Transverse colon (tissue), 4 donors: ENCODE data around the gene FHIP2A. TPM values are rescaled to one million over a fixed set of nuclear protein-coding genes. Genes with fewer than 3 reads are reported as not detected.
A peak's percentile ranks its signal among the peaks of the same experiment; 100 is the strongest.
"Not testable (repeated sequence)": the region's sequence is repeated elsewhere in the genome, so short reads cannot be mapped to it uniquely, and the experiment has no call there.

Experiments
- DNase-seq: peaks from one replicate; pipeline ENCODE4 v3.0.0-alpha.2; 2019
- H3K27ac ChIP-seq, 4 donors: fragments of 200-600 bp; sonication (generic); 2 replicates each; pipeline ENCODE4 v1.5.1; 2016 to 2018; ENCODE audit warnings: inconsistent platforms in 4 of 4
- H3K27me3 ChIP-seq: fragments of 200-600 bp; sonication (generic); 2 replicates; pipeline ENCODE4 v1.5.1; 2017; ENCODE audit warnings: inconsistent platforms
- H3K36me3 ChIP-seq, 4 donors: fragments of 200-600 bp; sonication (generic); 2 replicates each; pipeline ENCODE4 v1.5.1; 2017 to 2019; ENCODE audit warnings: inconsistent platforms in 4 of 4
- H3K4me1 ChIP-seq, 4 donors: fragments of 200-600 bp; sonication (generic); 2 replicates each; pipeline ENCODE4 v1.5.1; 2017 to 2020; ENCODE audit warnings: inconsistent platforms in 4 of 4
- H3K4me3 ChIP-seq, 4 donors: fragments of 200-600 bp; sonication (generic); 1 replicate in 1 of 4; 2 replicates in 3 of 4; pipeline versions ENCODE4 v1.5.1 to v1.6.1; 2017 to 2019; ENCODE audit warnings: inconsistent platforms in 4 of 4
- H3K9me3 ChIP-seq, 2 donors: fragments of 200-600 bp; sonication (generic); 2 replicates each; pipeline ENCODE4 v1.5.1; 2017 to 2019; ENCODE audit warnings: inconsistent platforms in 2 of 2
- EP300 ChIP-seq: sonication (generic); formaldehyde crosslinking; IDR thresholded peaks from one replicate; pipeline ENCODE4 v1.6.1; 2017; ENCODE audit warnings: antibody characterized with exemption, low read depth
- POLR2A ChIP-seq: fragments of 450-650 bp; IDR thresholded peaks from one replicate; pipeline ENCODE4 v1.6.1; 2016; ENCODE audit warnings: antibody characterized with exemption, mild to moderate bottlenecking, moderate library complexity
- POLR2AphosphoS5 ChIP-seq, 3 donors: sonication (generic); formaldehyde crosslinking; IDR thresholded peaks; one replicate each; pipeline ENCODE4 v1.6.1; 2016; ENCODE audit warnings: antibody characterized with exemption in 3 of 3
- WGBS, 2 donors: methylation state at CpG; one replicate each; pipeline ENCODE4 v1.1.5; 2018; ENCODE audit warnings: low coverage in 1 of 2; 5-methylcytosine and 5-hydroxymethylcytosine counted together
- in situ Hi-C, 4 donors: fragments of 200-750 bp; cut with MboI; loops; one replicate each; pipeline versions ENCODE4 v1.15.0 to v1.15.1; 2017; ENCODE audit warnings: low sequenced_read_pairs in 3 of 4, low pct_ligation_motif_present in 1 of 4, low pct_unique_long_range_greater_than_20kb in 1 of 4
- intact Hi-C: fragments of 100-400 bp; cut with DNase I; formaldehyde crosslinking; loops from one replicate; pipeline ENCODE4 v1.15.1; 2023; ENCODE audit warnings: low total_unique reads
- total RNA-seq, 4 donors: library from RNA; depleted of rRNA; stranded (reverse); fragments of >200 nt; gene quantifications; one replicate each; pipeline ENCODE4 v1.1.0, GENCODE V29; 2016
- TF ChIP-seq, protein P1 (sequence below), 5 experiments: fragments of 200-600 bp in 3 of 5; fragments of 450-650 bp in 2 of 5; sonication (generic) in 3 of 5; IDR thresholded peaks; 1 replicate in 2 of 5; 2 replicates in 3 of 5; pipeline ENCODE4 v1.5.1; 2016 to 2017; ENCODE audit warnings: antibody characterized with exemption in 5 of 5, inconsistent platforms in 3 of 5, mild to moderate bottlenecking in 2 of 5, moderate library complexity in 1 of 5

FHIP2A gene
- total RNA-seq, 4 donors from 2014 or later: 17.2 to 218 (median 25.5) TPM

DNA sequence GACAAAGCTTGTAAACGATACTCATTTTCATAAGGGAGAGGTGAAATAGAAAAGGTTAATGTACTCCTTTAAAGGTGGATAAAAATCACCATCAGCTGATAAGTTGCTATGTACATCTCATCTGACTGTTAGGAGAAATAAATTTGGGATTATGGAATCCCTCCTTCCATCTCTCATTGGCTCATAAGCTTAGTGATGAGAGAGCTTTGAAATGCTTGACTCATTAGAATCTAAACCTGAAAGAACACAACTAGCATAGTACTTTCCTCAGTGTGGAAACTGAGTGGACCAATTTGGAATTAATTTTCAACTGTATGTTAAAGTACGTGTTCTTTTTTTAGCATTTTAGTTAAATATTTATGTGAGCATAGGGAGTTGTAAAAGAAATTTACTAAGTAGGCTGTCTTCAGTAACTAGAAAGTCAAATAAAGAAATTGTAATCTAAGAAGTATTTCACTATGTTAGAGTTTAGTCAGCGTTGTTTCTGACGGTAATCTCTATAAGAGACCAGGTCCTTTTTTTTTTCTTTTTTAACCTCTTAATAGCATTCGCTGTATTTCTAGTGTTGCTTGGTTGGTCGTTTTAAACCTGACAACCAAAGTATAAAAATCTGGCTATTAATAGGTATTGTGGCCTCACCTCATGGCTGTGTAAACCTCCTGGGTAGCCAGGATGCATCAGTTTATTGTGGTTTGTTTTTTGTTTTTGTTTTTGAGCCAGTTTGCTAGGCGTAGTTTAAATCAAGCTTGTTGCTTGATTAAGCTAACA, 34.4 kb downstream of the FHIP2A start:
- intact Hi-C loops: no loop called here
- no peak for TF ChIP-seq POLR2AphosphoS5 (IDR thresholded peaks at IDR 0.05)
- TF ChIP-seq POLR2A: no peak
- TF ChIP-seq, protein P1, sequence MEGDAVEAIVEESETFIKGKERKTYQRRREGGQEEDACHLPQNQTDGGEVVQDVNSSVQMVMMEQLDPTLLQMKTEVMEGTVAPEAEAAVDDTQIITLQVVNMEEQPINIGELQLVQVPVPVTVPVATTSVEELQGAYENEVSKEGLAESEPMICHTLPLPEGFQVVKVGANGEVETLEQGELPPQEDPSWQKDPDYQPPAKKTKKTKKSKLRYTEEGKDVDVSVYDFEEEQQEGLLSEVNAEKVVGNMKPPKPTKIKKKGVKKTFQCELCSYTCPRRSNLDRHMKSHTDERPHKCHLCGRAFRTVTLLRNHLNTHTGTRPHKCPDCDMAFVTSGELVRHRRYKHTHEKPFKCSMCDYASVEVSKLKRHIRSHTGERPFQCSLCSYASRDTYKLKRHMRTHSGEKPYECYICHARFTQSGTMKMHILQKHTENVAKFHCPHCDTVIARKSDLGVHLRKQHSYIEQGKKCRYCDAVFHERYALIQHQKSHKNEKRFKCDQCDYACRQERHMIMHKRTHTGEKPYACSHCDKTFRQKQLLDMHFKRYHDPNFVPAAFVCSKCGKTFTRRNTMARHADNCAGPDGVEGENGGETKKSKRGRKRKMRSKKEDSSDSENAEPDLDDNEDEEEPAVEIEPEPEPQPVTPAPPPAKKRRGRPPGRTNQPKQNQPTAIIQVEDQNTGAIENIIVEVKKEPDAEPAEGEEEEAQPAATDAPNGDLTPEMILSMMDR (IDR thresholded peaks at IDR 0.05): no peak
- no peak for TF ChIP-seq EP300
- DNase-seq: no peak
- Histone ChIP-seq H3K27me3 (no peaks in the 10 kb centered on the region), H3K9me3 (no peaks in the 10 kb centered on the region), H3K4me3 (no peak overlapping the region), H3K36me3 (peaks cover 0 to 44% (median 21%) of the 10 kb centered on the region in 4 donors), H3K27ac (peak overlapping the region in 1 of 4 donors; percentile 6), H3K4me1 (peaks cover 0 to 13% (median 11%) of the 10 kb centered on the region in 4 donors)
- WGBS, 2 donors: 60 to 71% methylated on average over 7 of the region's 7 CpGs
- in situ Hi-C loops: loop anchor here in 1 of 4 donors (25.0 kb wide), 1 partner anchor 256 kb away; no protein-coding TSS in a partner anchor

DNA sequence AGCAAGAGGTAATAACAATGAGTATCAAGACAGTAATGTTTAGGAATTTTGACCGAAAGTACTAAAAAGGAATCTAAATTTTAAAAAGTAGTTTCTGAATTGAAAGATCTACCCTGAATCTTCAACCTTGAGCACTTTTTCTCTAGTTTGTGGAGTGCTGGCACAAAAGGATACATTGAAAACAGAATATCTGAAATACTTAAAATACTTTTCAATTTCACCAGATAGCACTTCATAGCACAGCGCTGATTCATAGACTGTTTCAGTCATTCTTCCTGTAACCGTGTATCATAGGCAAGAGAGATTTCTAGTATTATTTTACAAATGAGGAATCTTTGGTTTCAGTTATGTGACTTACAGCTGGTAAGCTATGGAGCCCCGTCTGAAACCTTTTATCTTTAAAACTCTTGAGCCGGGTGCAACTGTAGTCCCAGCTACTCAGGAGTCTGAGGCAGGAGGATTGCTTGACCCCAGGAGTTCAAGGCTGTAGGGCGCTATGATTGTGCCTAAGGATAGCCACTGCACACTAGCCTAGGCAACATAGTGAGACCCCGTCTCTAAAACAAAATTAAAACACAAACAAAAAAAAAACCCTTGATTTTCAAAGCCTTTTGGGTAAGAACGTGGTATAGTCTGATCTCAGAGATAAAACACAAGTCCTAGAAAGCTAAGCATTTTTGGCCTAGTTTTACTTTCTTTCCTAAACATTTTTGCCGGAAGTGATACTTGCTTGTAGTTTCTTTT, 35.1 kb downstream of the FHIP2A start:
- H3K36me3 ChIP-seq: peaks cover 0 to 50% (median 24%) of the 10 kb centered on the region in 4 donors
- TF ChIP-seq EP300 (no peak), POLR2A (no peak), POLR2AphosphoS5 (IDR thresholded peaks at IDR 0.05) (no peak)
- TF ChIP-seq, protein P1 (IDR thresholded peaks at IDR 0.05): no peak
- WGBS, 2 donors: 78 to 91% methylated on average over 8 to 9 of the region's 9 CpGs
- peak overlapping the region in 1 of 4 donors; percentile 32 for H3K27ac ChIP-seq
- peaks cover 0 to 13% (median 11%) of the 10 kb centered on the region in 4 donors for H3K4me1 ChIP-seq
- no peak for DNase-seq
- no peaks in the 10 kb centered on the region for H3K27me3 ChIP-seq
- H3K4me3 ChIP-seq: no peak overlapping the region
- no peaks in the 10 kb centered on the region for H3K9me3 ChIP-seq
- intact Hi-C loops (no loop called here), in situ Hi-C loops (loop anchor here in 1 of 4 donors (25.0 kb wide), 1 partner anchor 256 kb away; no protein-coding TSS in a partner anchor)

DNA sequence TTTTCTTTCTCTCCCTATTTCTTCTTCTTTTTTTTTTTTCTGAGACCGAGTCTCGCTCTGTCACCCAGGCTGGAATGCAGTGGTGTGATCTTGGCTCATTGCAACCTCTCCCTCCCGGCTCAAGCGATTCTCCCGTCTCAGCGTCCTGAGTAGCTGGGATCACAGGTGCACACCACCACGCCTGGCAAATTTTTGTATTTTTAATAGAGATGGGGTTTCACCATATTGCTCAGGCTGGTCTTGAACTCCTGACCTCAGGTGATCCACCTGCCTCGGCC, 35.6 kb downstream of the FHIP2A start:
- intact Hi-C loops, H3K9me3 ChIP-seq, H3K27me3 ChIP-seq, DNase-seq, H3K4me3 ChIP-seq: not testable (repeated sequence)
- 95 to 97% methylated on average over 8 of the region's 8 CpGs for WGBS, 2 donors
- Histone ChIP-seq H3K36me3 (peaks cover 0 to 49% (median 24%) of the 10 kb centered on the region in 4 donors), H3K27ac (peak overlapping the region in 1 of 4 donors; percentile 32), H3K4me1 (peaks cover 0 to 13% (median 11%) of the 10 kb centered on the region in 4 donors)
- in situ Hi-C loops: loop anchor here in 1 of 4 donors (25.0 kb wide), 1 partner anchor 255 kb away; no protein-coding TSS in a partner anchor

DNA sequence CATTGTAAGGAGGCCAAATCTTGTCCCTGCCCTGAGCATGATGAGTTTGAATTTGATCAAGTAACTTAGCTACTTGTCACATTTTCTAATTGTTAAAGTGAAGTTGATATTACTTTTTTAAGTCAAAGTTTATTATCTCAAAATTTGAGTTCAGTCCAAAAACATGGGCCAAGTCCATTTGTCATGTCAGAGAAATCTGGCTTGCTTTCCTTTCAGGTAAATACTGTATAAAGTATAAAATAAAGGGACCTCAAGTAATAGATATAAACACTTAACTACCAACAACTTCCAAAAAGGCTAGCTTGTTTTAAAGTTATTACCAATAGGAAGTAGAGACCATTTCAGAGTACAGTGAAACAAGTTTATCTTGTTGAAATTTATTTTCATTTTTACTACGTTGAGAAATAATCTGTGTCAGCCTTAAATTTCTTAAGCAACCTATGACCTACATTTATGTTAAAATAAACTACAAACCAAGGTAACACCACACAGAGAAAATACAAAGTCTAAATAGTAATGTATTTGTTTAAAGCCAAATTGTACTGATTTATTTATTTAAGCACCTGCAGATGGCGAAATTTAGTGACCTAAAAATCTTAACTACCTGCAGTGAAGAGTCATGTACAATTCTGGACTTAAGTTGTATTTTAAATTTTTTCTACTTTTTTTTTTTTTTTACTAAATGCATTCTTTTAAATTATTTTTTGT, 36.5 kb downstream of the FHIP2A start:
- in situ Hi-C loops: loop anchor here in 1 of 4 donors (25.0 kb wide), 1 partner anchor 254 kb away; no protein-coding TSS in a partner anchor
- H3K9me3 ChIP-seq: no peaks in the 10 kb centered on the region

More for the DNA sequence above, 36.5 kb downstream of the FHIP2A start:
- Histone ChIP-seq H3K4me3 (no peak overlapping the region), H3K27me3 (no peaks in the 10 kb centered on the region), H3K4me1 (peaks cover 0 to 13% (median 11%) of the 10 kb centered on the region in 4 donors), H3K36me3 (peaks cover 0 to 44% (median 22%) of the 10 kb centered on the region in 4 donors), H3K27ac (no peak overlapping the region)
- TF ChIP-seq, protein P1 (IDR thresholded peaks at IDR 0.05): no peak
- TF ChIP-seq EP300: no peak
- no peak for TF ChIP-seq POLR2AphosphoS5 (IDR thresholded peaks at IDR 0.05)
- no peak for TF ChIP-seq POLR2A
- WGBS, 2 donors: 37 to 45% methylated on average over 2 of the region's 2 CpGs
- intact Hi-C loops: no loop called here
- no peak for DNase-seq
